Endothelial cell of umbilical vein (primary cell): ENCODE results near the gene ZNF672.

Experiments used
- CTCF ChIP-seq, 2 donors: IDR thresholded peaks; 1 replicate in 1 of 2; 2 replicates in 1 of 2; pipeline ENCODE4 v1.5.1; 2011; ENCODE audit warnings: low read length in 2 of 2, mild to moderate bottlenecking in 2 of 2, moderate library complexity in 2 of 2, control low read depth in 1 of 2, inconsistent platforms in 1 of 2, low read depth in 1 of 2; ENCODE audit not compliant: insufficient read depth in 1 of 2; ENCODE audit errors: extremely low read depth in 1 of 2
- MAX ChIP-seq: IDR thresholded peaks from 2 replicates; pipeline ENCODE4 v1.6.1; 2011; ENCODE audit not compliant: insufficient read depth, insufficient read length
- POLR2A ChIP-seq: IDR thresholded peaks from 2 replicates; pipeline ENCODE4 v1.6.1; 2012; ENCODE audit warnings: low read depth, mild to moderate bottlenecking, control low read depth, low read length

- no peak for TF ChIP-seq MAX
- no peak for TF ChIP-seq POLR2A
- TF ChIP-seq CTCF (IDR thresholded peaks at IDR 0.05; ENCODE audit: extremely low read depth in 1 of 2, insufficient read depth in 1 of 2, low read depth in 1 of 2, low read length in 2 of 2) = no peak
Measured at GRCh38 chr1:248861616-248862015, 23.6 kb downstream of the ZNF672 start.
